RPMI7951 (cell line): Measurements from ENCODE around the gene IL31RA. TPM values are rescaled to one million over a fixed set of nuclear protein-coding genes. Genes with fewer than 3 reads are reported as not detected.
A peak's percentile ranks its signal among the peaks of the same experiment; 100 is the strongest.
"Not testable (repeated sequence)": the region's sequence is repeated elsewhere in the genome, so short reads cannot be mapped to it uniquely, and the experiment has no call there.

Experiments used
- DNase-seq: peaks from one replicate; pipeline ENCODE4 v3.0.0-alpha.2; 2012; ENCODE audit warnings: low read depth
- total RNA-seq: library from RNA; depleted of rRNA; stranded (reverse); fragments of >200 nt; shearing (Covaris generic); gene quantifications from 2 replicates; pipeline ENCODE4 v1.2.3, GENCODE V29; 2014

The IL31RA gene
- total RNA-seq, 1 experiment from 2014 or later = 0.24 TPM

DNA sequence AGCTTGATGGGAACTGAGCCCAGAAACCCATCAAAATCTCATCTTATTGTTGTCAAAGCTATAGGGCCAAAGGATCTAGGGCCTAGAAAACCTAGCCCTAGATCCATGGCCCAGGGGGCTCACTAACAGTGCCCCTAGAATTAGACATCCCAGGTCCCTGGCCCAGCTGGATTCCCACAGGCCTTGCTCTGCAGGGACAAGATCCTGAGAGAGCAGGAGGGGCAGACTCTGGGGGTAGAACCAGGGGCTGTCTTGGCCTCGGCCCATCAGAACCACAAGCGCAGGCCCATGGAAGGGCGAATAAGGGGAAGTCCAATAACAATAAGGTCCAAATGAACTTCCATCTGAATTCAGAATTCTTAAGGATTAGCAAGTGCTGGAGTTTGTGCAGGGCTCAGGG, 74.0 kb downstream of the IL31RA start:
- no peak for DNase-seq

DNA sequence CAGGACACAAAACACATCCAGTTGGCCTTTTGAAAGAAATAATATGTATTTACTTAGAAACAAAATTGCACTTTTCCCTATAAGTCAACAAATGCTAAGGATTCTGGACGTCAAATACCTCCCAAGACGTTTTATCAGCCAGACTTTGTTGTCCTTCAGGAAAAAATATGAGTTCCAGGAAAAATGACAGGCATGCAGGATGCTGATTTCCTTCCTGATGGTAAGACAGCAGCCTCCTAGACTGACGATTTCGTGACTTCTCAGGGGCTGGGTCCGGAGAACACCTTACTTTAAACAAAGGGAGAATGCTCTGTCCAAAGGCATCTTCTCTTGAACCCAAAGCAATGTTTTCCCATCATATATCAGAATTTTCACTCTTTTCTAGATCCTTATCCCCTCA, 74.6 kb downstream of the IL31RA start:
- DNase-seq = no peak

DNA sequence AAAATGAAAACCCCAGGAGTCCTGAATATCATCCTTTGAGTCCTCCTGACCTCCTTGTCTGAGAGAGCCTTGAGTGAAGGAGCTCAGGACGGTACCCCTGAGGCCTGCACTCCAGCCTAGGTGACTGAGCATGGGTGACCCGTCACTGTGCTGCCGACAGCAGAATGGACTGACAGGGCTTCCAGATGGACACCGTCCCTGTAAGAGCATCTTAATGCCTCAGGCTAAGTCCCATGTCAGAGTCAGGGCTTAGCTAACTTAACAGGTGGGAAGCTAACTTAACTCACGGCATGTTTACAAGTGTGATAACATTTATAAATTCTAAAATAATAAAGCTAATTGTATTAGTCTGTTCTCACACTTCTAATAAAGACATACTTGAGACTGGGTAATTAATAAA, 75.3 kb downstream of the IL31RA start:
- DNase-seq = no peak

DNA sequence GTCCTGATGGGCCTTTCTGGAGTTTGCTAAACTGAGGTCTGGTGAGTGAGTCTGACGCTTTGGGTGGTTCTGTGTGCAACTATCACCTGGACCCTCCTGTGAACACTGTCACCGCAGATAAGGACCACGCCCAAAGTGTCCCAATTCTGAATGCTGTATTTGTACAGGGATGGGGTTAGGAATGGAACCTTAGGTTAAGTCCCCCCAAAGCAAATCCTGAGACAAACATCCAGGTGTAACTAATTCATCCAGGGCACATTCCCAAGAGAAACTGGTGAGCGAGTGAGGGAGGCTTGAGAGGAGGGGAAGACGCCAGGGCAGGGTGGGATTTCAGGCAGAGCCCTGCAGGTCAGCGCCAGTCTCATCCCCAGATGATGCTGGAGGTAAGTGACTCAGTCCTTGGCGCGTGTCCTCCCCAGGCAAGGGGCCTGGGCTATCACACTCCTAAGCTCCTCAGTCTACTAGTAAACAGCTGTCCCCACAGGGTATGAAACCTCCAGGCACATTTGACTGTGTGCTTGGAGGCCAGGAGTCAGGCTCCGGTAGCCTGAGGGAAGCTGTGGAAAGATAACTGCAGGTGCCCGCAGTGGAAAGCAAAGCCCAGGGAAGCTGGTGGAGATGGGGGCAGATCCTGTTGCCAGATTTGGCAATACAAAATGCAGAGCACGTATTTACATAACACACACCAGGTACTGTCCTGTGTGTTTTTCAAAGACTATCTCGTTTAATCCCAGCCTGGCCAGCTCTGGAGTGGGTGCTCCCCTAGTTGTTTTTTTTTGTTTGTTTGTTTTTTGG, 76.9 kb downstream of the IL31RA start:
- DNase-seq = no peak

DNA sequence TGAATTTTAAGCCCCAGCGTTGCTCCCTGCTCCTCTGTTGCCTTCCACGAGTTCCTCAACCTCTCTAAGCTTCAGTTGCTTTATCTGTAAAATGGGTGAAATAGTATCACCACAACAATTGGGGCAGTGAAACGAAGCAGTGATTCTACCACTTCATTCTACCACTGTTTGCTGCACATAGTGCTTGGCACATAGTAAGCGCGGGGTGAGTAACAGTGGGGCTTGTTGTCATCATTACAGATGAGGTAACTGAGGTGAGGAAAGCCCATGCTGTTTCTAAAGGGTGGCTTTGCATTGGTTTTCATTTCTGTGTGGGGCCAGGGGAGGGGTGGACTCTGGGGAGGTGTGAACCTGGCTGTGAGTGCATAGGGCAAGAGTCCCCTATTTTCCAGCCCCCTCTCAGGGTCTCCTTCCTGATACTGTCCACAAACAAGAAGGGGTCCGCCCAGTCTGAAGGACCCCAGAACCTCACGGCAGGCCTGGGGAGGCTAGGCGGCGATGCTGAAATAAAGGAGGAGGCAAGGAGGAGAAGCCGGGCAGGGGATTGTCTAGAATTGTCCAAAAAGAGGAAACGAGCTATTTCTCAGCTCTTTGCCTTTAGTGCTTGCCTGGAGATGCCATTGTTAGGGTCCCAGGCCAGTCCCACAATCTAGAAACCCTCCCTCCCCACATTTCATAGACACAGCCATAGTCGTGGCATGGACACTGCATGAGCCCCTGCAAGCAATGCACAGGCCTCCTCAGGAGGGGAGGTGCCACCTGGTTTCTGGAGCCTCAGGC, 78.1 kb downstream of the IL31RA start:
- no peak for DNase-seq

DNA sequence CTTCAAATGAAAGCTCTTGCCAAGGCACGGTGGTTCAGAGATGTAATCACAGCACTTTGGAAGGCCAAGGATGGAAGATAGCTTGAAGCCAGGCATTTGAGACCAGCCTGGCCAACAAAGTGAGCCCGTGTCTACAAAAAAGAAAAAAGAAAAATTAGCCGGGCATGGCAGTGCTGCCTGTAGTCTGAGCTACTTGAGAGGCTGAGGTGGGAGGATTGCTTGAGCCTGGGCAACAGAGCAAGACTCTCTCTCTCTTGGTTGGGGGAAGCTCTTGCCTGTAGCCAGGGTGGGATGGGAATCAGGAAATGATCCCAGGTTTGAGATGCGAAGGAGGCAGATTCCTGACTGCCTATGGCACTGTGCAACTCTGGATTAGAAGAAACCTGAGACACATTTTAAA, 81.5 kb downstream of the IL31RA start:
- no peak for DNase-seq

DNA sequence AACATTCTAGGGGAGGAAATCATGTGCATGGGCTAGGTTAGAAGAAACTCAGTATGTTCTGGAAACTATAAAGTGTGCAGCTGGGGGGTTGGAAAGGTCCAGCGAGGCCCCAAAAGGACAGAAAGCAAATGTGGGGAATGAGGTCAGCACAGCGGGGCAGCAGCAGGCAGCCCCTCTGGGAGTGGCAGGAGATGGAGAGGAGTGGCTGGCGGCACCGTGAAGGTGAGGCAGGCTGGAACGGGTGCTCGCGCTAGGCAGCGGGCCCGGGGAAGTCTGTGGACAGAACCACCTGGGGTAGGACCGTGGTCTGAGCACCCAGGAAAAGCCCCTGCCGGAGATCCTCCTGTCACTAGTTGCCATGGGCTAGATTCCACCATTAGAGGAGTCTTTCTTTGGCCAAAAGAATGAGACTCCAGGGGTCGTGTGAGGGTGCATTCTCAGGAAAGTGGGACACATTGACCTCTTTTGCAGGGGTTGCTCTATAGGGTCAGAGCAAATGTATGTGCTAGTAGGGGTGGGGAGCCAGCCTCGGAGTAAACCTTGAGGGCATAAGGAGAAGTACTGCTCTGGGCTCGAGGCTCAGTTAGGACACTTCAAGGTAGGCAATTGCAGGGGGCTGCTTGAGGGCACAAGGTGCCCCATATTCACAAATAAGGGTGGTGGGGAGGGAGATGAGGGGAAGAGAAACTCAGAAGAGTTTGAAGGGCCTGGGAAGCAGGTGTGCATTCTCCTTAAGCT, 82.4 kb downstream of the IL31RA start:
- no peak for DNase-seq

DNA sequence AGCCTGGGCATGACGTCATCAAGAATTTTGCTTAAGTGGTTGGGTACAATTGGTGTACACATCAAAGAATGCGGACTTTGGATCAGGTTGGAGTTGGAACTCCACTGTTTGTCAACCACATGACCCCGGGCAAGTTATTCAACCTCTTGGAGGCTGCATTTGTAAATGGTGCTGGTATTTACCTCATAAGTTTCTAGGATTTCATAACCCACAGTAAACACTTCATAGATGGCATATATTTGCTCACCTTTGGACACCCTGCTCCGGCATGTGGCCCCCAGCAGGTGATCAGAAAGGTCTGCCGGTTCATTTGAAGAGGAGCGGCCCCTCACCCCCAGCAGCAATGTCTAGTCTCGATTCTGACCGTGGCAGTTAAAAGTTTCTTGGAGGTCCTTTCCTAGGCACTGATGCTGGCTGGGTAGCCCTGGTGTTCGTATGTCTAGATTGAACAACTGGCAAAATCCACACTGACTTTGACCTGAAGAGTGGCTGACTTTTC, 83.0 kb downstream of the IL31RA start:
- DNase-seq = no peak

DNA sequence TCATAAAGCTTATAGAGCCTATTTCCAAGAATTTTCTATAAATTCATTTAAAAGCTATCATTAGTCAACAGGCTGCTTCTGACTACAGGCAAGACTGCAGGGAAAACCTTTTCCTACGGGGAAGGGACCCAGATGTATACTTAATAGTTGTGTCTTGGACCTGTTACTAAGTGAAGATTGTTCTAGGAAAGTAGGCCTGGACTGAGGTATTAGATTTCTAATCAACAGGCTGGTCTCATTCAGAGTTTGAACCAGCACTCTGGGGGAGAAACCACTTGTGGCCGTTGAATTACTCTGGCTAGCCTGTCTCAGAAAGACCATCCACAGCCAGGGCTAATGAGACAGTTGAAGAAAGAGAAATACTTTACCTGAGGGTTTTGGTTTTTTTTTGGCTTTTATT, 83.6 kb downstream of the IL31RA start:
- DNase-seq = no peak

DNA sequence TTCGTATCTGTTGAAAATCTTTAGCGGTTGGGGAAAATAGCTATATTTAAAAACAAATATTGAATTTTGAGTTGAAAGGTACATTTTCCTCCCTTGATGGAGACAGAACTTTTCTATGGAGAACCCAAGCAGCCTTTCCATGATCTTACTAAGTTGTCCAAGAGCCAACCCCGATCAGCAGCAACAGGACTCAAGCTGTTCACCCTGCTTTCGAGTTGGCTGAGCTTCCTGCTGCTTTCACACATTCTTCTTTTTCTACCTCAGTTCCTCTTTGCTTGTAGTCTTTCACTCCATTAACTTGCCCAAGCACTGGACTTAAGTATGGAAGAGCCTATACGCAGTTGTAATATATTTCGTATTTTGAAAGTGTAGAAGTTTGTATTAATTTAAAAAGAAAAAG, 84.2 kb downstream of the IL31RA start:
- no peak for DNase-seq

DNA sequence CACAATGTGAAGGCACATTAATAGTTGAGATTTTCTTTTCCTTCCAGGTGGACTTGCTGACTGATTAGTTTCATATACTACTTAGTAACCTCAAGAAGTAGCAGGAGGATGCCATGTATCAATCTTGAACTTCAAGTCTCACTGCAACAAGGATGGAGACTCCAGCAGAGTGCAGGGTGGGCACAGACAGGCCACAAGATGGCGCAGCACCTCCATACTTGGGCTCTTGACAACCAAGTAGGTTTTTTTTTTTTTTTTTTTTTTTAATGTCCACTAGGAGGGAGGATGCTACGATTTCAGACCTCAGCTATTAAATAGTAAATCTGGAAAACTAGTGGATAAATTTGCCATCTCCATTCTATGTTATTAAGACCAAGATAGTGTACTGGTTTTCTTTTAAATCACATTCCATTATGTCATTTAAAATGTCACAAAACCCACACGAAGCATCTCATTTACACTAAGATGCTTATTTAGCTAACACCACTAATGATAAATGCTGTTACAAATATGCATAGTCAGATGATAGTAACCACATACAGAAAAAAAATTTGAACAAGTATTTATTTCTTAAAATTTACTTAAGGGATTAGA, 85.0 kb downstream of the IL31RA start:
- DNase-seq = peak; percentile 66

DNA sequence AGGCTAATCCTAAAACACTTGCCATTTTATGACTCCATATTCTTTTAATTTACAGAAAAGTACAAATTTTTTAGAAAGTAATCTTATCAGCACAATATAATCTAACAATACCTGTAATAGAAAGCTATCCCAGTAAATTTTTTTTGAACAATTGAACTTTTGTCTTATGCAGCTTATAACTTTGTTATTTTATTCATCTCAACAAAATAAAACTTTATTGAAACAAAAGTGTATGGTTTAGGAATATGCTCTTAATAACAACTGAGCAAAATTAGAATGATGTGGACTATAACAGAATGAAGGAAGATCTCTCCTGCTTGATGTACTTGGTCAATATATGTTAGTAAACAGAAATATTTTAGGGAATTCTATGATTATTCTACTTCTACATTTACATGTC, 86.4 kb downstream of the IL31RA start:
- DNase-seq = not testable (repeated sequence)

DNA sequence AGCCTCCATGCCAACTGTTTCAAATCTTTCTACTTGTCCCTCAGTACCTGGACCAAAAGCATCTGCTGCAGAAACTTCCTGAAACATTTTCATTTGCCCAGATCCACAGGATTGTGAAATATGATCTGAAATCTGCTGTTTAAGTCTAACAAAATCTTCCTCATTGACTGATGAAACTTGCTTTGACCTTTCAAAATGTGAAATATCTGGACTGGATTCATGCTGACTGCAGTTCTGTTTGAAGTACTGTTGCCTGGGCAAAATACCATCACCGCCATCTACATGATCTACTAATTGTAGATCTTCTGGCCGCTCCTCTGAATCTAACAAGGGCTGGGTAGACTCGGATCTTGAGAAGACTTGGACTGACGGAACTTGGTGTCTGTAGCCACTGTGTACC, 90.0 kb downstream of the IL31RA start:
- not testable (repeated sequence) for DNase-seq

DNA sequence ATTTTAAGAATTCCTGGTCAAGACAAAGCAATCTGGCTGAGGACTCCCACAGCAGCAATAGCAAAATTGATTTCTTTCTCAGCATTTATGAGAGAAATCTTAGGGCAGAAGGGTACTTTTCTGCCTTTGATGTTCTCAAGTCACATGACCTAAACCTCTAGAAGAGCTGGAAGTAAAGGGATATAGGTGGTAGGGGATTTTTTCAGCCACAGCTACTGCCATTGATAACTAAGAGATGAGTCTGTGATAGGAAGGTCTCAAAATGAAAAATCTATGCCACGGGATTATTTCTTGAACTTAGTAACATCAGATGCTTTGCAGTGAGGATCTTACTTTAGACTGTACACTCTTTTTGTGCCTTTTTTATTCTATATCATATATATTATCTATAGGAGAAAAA, 108.1 kb downstream of the IL31RA start:
- no peak for DNase-seq

DNA sequence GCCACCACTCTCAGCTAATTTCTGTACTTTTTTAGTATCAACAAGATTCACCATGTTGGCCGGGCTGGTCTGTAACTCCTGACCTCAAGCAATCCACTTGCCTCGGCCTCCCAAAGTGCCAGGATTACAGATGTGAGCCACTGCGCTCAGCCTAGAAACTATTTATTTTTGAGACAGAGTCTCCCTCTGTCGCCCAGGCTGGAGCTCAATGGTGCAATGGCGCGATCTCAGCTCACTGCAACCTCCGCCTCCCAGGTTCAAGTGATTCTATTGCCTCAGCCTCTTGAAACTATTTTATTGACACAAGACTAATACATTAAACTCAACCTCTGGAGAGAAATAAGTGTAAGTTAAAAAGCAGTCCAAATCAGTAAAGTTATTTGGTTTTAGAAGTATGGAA, 109.6 kb downstream of the IL31RA start:
- no peak for DNase-seq

DNA sequence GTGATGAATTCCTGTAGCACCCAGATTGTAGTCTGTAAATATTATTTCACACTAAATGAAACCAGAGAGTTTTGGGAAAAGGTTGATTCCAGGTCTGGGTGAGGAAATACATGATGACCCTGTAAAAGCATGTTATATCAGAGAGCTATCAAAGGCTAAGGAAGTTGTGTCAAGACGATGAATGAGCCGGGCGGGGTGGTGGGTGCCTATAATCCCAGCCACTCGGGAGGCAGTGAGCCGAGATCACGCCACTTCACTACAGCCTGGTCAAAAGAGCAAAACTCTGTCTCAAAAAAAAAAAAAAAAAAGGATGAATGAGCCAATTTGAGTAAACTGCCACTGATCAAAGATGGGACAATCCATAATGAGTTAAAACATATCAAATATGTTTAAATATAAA, 114.4 kb downstream of the IL31RA start:
- DNase-seq = no peak

DNA sequence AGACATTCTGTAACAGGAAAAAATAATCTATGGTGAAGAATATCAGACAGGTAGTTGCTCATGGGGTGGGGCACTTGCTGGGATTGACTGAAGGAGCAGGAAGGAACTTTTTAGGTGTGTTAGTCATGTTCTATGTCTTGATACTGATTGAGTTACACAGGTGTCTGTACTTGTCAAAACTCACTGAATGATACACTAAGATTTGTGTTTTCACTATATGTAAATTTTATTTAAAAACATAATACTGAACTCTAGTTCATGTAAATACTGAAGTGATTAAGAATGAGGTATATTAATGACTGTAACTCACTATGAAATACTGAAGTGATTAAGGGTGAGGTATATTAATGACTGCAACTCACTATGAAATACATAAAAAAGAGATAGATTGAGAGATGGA, 115.1 kb downstream of the IL31RA start:
- DNase-seq = no peak

DNA sequence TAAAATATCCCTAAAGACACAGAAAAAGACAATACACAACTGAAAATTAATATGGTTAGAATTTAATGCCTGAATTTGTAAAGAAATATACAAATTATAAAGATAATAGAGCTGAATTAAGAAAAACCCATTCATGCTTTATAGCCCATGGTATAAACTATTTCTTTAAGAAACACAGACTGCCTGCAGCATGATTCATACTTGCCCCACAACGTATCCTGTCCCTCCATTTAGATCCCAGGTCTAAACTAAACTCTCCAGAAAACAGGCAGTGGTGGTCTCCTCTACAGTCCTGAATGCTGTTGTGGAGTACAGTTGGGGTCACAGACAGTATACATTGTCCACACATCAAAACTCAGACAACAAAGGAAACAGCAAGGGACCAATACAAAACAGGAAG, 118.8 kb downstream of the IL31RA start:
- peak; percentile 4 for DNase-seq
